ENCODE data around the gene TNFRSF21. TPM values are rescaled to one million over a fixed set of nuclear protein-coding genes. Genes with fewer than 3 reads are reported as not detected.
A peak's percentile ranks its signal among the peaks of the same experiment; 100 is the strongest.

The TNFRSF21 gene
- total RNA-seq, 2 experiments from 2014 or later, result 28.1 to 36.5 TPM

DNA sequence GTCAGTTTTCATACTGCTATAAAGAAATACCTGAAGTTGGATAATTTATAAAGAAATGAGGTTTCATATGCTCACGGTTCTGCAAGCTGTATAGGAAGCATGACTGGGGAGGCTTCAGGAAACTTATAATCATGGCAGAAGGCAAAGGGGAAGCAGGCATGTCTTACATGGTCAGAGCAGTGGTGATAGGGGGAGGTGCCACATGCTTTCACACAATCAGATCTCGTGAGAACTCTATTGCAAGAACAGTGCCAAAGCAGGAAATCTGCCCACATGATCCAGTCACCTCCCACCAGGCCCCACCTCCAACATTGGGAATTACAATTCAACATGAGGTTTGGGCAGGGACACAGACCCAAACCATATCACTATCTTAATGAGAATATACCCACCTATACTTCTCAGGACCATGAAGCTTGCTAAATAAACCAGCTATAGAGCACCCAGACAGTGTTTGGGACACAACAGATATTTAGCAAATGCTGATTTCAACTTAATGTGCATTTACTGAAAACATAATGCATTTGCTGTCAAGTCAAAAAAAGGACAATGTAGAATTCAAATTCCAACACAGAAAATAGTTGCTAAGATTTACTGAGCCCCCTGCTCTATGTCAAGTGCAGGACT is 63.8 kb downstream of the TNFRSF21 start:
- H3K79me2 ChIP-seq (ENCODE audit: insufficient read depth, low read depth, low read length), result peaks cover 65% of the 10 kb centered on the region
- TF ChIP-seq EZH2phosphoT487 (IDR thresholded peaks at IDR 0.05; ENCODE audit: borderline replicate concordance, low read depth, low read length), result no peak
- TF ChIP-seq, protein P1, sequence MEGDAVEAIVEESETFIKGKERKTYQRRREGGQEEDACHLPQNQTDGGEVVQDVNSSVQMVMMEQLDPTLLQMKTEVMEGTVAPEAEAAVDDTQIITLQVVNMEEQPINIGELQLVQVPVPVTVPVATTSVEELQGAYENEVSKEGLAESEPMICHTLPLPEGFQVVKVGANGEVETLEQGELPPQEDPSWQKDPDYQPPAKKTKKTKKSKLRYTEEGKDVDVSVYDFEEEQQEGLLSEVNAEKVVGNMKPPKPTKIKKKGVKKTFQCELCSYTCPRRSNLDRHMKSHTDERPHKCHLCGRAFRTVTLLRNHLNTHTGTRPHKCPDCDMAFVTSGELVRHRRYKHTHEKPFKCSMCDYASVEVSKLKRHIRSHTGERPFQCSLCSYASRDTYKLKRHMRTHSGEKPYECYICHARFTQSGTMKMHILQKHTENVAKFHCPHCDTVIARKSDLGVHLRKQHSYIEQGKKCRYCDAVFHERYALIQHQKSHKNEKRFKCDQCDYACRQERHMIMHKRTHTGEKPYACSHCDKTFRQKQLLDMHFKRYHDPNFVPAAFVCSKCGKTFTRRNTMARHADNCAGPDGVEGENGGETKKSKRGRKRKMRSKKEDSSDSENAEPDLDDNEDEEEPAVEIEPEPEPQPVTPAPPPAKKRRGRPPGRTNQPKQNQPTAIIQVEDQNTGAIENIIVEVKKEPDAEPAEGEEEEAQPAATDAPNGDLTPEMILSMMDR (conservative IDR thresholded peaks at IDR 0.05; ENCODE audit: low read length), result no peak
- peak overlapping the region; percentile 68 for H3K4me2 ChIP-seq (ENCODE audit: low read length)
- H3K9me2 ChIP-seq (ENCODE audit: insufficient read depth, low read length), result no peaks in the 10 kb centered on the region
- no peaks in the 10 kb centered on the region for H4K20me1 ChIP-seq (ENCODE audit: insufficient read depth, low read length)
- BruUV-seq (replicated peaks), result no TSS peak
- POLR2A ChIA-PET, result interaction anchor here (0.7 to 7.3 kb wide), 10 partner anchors 10 to 609 kb away, joined by 3 to 48 read pairs (median 4); partner anchors contain the start of genes CYP39A1 and SLC25A27
- DNase-seq (ENCODE audit: low spot score), result peak; percentile 82
- no peak overlapping the region for H2AFZ ChIP-seq (ENCODE audit: low read length)
- peak overlapping the region; percentile 55 for H3K4me3 ChIP-seq (ENCODE audit: low read depth, low read length, poor library complexity, severe bottlenecking)
- no peaks in the 10 kb centered on the region; the same call in 1 of the 2 replicates for H3K9me3 ChIP-seq (ENCODE audit: low read length)
- H3K36me3 ChIP-seq (ENCODE audit: insufficient read depth, low read length), result peaks cover 31% of the 10 kb centered on the region
- H3K27ac ChIP-seq (ENCODE audit: low read depth, low read length, poor library complexity, severe bottlenecking), result peak overlapping the region; percentile 99
- intact Hi-C loops (cut with micrococcal nuclease; ENCODE audit: unreplicated experiment), result loop anchor here (2.0 to 5.0 kb wide), 3 partner anchors 149 to 609 kb away; partner anchors contain the start of gene CD2AP
- H3K4me1 ChIP-seq (ENCODE audit: insufficient read depth, low read length, poor library complexity, severe bottlenecking), result peaks cover 97% of the 10 kb centered on the region
- CTCF ChIA-PET (ENCODE audit: unreplicated experiment), result no interaction called here

DNA sequence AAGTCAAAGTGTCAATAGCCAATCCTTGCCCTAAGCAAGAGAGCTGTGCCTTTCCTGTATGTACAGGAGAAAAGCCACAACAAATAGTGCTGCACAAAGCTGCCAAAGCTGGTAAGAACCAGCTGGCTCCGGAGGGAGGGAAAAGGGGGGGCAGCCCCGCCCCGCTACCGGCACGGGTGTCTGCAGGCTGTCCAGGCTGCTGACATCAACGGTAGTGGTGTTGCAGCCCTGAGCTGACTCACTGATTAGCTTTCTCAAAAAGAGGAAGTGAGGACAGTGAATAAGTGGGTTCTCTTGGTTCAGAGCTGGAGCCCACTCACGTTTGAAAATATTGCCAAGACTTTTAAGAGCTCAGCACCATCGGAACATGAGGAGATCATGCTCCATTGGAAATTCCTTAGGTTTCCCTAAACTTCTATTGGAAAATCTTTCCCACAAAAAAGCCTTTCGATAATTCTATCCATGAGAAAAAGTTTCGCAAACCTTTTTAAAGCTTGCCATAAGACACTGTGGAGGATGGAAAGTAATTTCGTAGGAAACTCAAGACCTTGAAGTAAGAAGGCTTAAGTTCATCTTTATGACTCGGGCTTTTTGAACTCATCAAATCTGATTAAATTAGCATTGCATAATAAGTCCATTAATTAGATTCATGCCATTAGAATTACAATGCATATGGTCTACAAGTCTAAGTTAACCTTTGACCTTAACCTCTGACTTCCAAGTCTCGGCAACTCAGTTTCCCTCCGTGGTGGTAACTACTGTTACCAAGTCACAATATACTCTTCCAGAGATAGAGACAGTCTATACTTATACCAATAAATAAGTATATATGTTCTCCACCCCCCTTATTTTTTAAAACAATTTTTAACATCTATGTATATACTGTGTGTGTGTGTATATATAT is 67.0 kb downstream of the TNFRSF21 start:
- no peaks in the 10 kb centered on the region; the same call in 1 of the 2 replicates for H3K9me3 ChIP-seq (ENCODE audit: low read length)
- CTCF ChIA-PET (ENCODE audit: unreplicated experiment), result no interaction called here
- peak overlapping the region; percentile 92 for H3K27ac ChIP-seq (ENCODE audit: low read depth, low read length, poor library complexity, severe bottlenecking)
- peak overlapping the region; percentile 46 for H3K4me3 ChIP-seq (ENCODE audit: low read depth, low read length, poor library complexity, severe bottlenecking)
- peaks cover 30% of the 10 kb centered on the region for H3K36me3 ChIP-seq (ENCODE audit: insufficient read depth, low read length)
- H2AFZ ChIP-seq (ENCODE audit: low read length), result no peak overlapping the region
- peak; percentile 98 for DNase-seq (ENCODE audit: low spot score)
- no peak for TF ChIP-seq EZH2phosphoT487 (IDR thresholded peaks at IDR 0.05; ENCODE audit: borderline replicate concordance, low read depth, low read length)
- TF ChIP-seq, protein P1 (conservative IDR thresholded peaks at IDR 0.05; ENCODE audit: low read length), result no peak
- H3K4me1 ChIP-seq (ENCODE audit: insufficient read depth, low read length, poor library complexity, severe bottlenecking), result peaks cover 84% of the 10 kb centered on the region
- no TSS peak for BruUV-seq (replicated peaks)
- POLR2A ChIA-PET, result interaction anchor here (0.6 to 2.2 kb wide), 17 partner anchors 9 to 1098 kb away, joined by 3 to 7 read pairs (median 3); no protein-coding TSS in a partner anchor
- intact Hi-C loops (cut with micrococcal nuclease; ENCODE audit: unreplicated experiment), result loop anchor here (2.0 kb wide), 1 partner anchor 592 kb away; no protein-coding TSS in a partner anchor
- H3K9me2 ChIP-seq (ENCODE audit: insufficient read depth, low read length), result no peaks in the 10 kb centered on the region
- H3K79me2 ChIP-seq (ENCODE audit: insufficient read depth, low read depth, low read length), result peaks cover 63% of the 10 kb centered on the region
- H3K4me2 ChIP-seq (ENCODE audit: low read length), result peak overlapping the region; percentile 74
- no peaks in the 10 kb centered on the region for H4K20me1 ChIP-seq (ENCODE audit: insufficient read depth, low read length)
